K562 (cell line): ENCODE results near the gene FRMD5. TPM values are rescaled to one million over a fixed set of nuclear protein-coding genes. Genes with fewer than 3 reads are reported as not detected.
A peak's percentile ranks its signal among the peaks of the same experiment; 100 is the strongest.

Source experiments
- ATAC-seq: fragments of 200-7000 bp; cut with Tn5 transposase; 3 replicates; pipeline ENCODE4 v1.9.1; 2020; ENCODE audit warnings: moderate library complexity
- BruUV-seq: library from RNA; stranded (reverse); fragments of 400-500 nt; replicated peaks from 2 replicates; lab custom pipeline; 2021; lab: Mats Ljungman, UMichigan
- CTCF ChIA-PET: fragments of 300-600 bp; formaldehyde crosslinking; extraction: SDS; loops from one replicate; lab custom pipeline; 2021; ENCODE audit warnings: low intra/inter-chr PET ratio; lab: Yijun Ruan, JAX
- POLR2A ChIA-PET: fragments of 300-600, 350-650 bp; sonication (Branson Sonifier 250); formaldehyde crosslinking; extraction: SDS; loops from one replicate; lab custom pipeline; 2021; ENCODE audit warnings: antibody characterized with exemption, inconsistent platforms; lab: Yijun Ruan, JAX
- DNase-seq, 4 experiments: peaks; one replicate each; pipeline versions ENCODE4 v3.0.0 to v3.0.0-alpha.2; 2011 to 2018; ENCODE audit warnings: low spot score in 3 of 4, mixed read lengths in 3 of 4; ENCODE audit errors: extremely low read depth in 1 of 4
- FAIRE-seq: peaks from 2 replicates; lab custom pipeline; 2011; peaks lifted over from hg19 to GRCh38; lab: Jason Lieb, UNC
- H2AFZ ChIP-seq: 2 replicates; pipeline ENCODE4 v1.6.0; 2011; ENCODE audit warnings: low read depth, low read length, control low read depth, inconsistent platforms
- H3K27ac ChIP-seq: fragments of 200-600 bp; 3 replicates; pipeline ENCODE4 v1.8.0; 2011; ENCODE audit warnings: low read depth, mild to moderate bottlenecking, control low read depth, inconsistent platforms, low read length, moderate library complexity, mixed read lengths; ENCODE audit errors: extremely low read depth
- H3K27me3 ChIP-seq, 2 experiments: fragments of 300-600 bp in 1 of 2; 2 replicates in 1 of 2; 3 replicates in 1 of 2; pipeline versions ENCODE4 v1.6.0 to v1.8.0; 2011; ENCODE audit warnings: inconsistent platforms in 2 of 2, low read length in 2 of 2, mild to moderate bottlenecking in 1 of 2, mixed read lengths in 1 of 2, moderate library complexity in 1 of 2; ENCODE audit not compliant: control insufficient read depth in 2 of 2, insufficient read depth in 2 of 2
- H3K36me3 ChIP-seq: fragments of 300-600 bp; 3 replicates; pipeline ENCODE4 v1.8.0; 2011; ENCODE audit warnings: mild to moderate bottlenecking, low read length, inconsistent platforms; ENCODE audit not compliant: control insufficient read depth, insufficient read depth
- H3K4me1 ChIP-seq, 2 experiments: fragments of 200-600 bp in 1 of 2; replicated peaks in 1 of 2; 2 replicates in 1 of 2; 3 replicates in 1 of 2; pipeline versions ENCODE4 v1.5.1 to v1.8.0; 2011; ENCODE audit warnings: inconsistent platforms in 2 of 2, low read length in 2 of 2, mild to moderate bottlenecking in 1 of 2, mixed read lengths in 1 of 2, moderate library complexity in 1 of 2; ENCODE audit not compliant: control insufficient read depth in 2 of 2, insufficient read depth in 2 of 2
- H3K4me2 ChIP-seq: 2 replicates; pipeline ENCODE4 v1.6.1; 2011; ENCODE audit warnings: low read length, control low read depth, inconsistent platforms, mixed read lengths; ENCODE audit not compliant: insufficient read depth
- H3K4me3 ChIP-seq: fragments of 200-600 bp; sonication (generic), shearing (Covaris generic); 2 replicates; pipeline ENCODE4 v1.5.1; 2016; ENCODE audit warnings: control low read depth, inconsistent platforms
- H3K79me2 ChIP-seq: fragments of 200-600 bp; 3 replicates; pipeline ENCODE4 v1.8.0; 2011; ENCODE audit warnings: low read length, inconsistent platforms; ENCODE audit not compliant: control insufficient read depth, insufficient read depth
- H3K9ac ChIP-seq, 2 experiments: 2 replicates each; pipeline versions ENCODE4 v1.6.0 to v1.6.1; 2011; ENCODE audit warnings: low read depth in 2 of 2, low read length in 2 of 2, control low read depth in 1 of 2, inconsistent platforms in 1 of 2, mild to moderate bottlenecking in 1 of 2, mixed read lengths in 1 of 2; ENCODE audit not compliant: insufficient read depth in 1 of 2
- H3K9me1 ChIP-seq: one replicate; pipeline ENCODE4 v1.6.0; 2011; ENCODE audit warnings: inconsistent platforms, mild to moderate bottlenecking, low read length, moderate library complexity; ENCODE audit not compliant: control insufficient read depth, insufficient read depth
- H3K9me3 ChIP-seq: replicated peaks from 2 replicates; pipeline ENCODE4 v1.5.1; 2011; ENCODE audit warnings: low read depth, low read length, inconsistent platforms; ENCODE audit not compliant: control insufficient read depth, insufficient read depth
- H4K20me1 ChIP-seq: replicated peaks from 2 replicates; pipeline ENCODE4 v1.6.1; 2011; ENCODE audit warnings: low read length, inconsistent platforms, mixed read lengths; ENCODE audit not compliant: control insufficient read depth, insufficient read depth
- CREM ChIP-seq: IDR thresholded peaks from 2 replicates; pipeline ENCODE4 v1.6.1; 2014; ENCODE audit warnings: antibody characterized with exemption, low read depth
- NFRKB ChIP-seq: fragments of 450-650 bp; IDR thresholded peaks from 2 replicates; pipeline ENCODE4 v1.6.1; 2016; ENCODE audit warnings: low read depth
- RBFOX2 ChIP-seq: fragments of 200-400 bp; formaldehyde crosslinking; IDR thresholded peaks from 2 replicates; pipeline ENCODE4 v1.6.1; 2017; ENCODE audit warnings: low read depth, mild to moderate bottlenecking, low read length, moderate library complexity
- SMAD1 ChIP-seq: fragments of 150-350 bp; IDR thresholded peaks from 2 replicates; pipeline ENCODE4 v1.6.1; 2014; ENCODE audit warnings: low read length, low read depth; ENCODE audit not compliant: partially characterized antibody
- SP2 ChIP-seq: IDR thresholded peaks from 2 replicates; pipeline ENCODE4 v1.6.1; 2011; ENCODE audit warnings: mild to moderate bottlenecking, low read depth, low read length, moderate library complexity; ENCODE audit not compliant: poor library complexity, severe bottlenecking; ENCODE audit errors: extremely low read depth
- ZNF143 ChIP-seq: sonication (generic); formaldehyde crosslinking; IDR thresholded peaks from 2 replicates; pipeline ENCODE4 v1.9.0; 2022; ENCODE audit warnings: mild to moderate bottlenecking, missing genetic modification reagents
- WGBS: fragments of 100-300 bp; shearing (Covaris generic); methylation state at CpG from one replicate; pipeline ENCODE4 v1.1.6; 2016; ENCODE audit warnings: low coverage, mixed read lengths; ENCODE audit not compliant: insufficient coverage; ENCODE audit errors: missing lambda C conversion rate; 5-methylcytosine and 5-hydroxymethylcytosine counted together
- in situ Hi-C: fragments of 300-500 bp; cut with MboI; formaldehyde crosslinking; loops from 4 replicates; pipeline ENCODE4 v1.15.0; 2018; ENCODE audit warnings: inconsistent platforms, mixed read lengths
- intact Hi-C: fragments of 100-400 bp; cut with micrococcal nuclease; formaldehyde crosslinking; loops from 2 replicates; pipeline ENCODE4 v1.14.2; 2022
- polyA plus RNA-seq, 8 experiments: library from polyadenylated mRNA; depleted of rRNA in 4 of 8; stranded (reverse) in 5 of 8; unstranded in 3 of 8; fragments of >200 nt; fragmentation: Nextera tagmentation in 2 of 8; fragmentation: Illumina TruSeq in 1 of 8; extraction: Ambion mirVana in 2 of 8; extraction: Trizol in 1 of 8; gene quantifications; 2 replicates each; pipeline versions ENCODE4 v1.2.1 to v1.2.3, GENCODE V29; 2011 to 2014; ENCODE audit warnings: inconsistent platforms in 1 of 8, missing spikeins in 1 of 8
- total RNA-seq, 7 experiments: library from RNA; depleted of rRNA in 6 of 7; stranded (reverse); fragments of >200 nt in 6 of 7; fragmentation: Illumina TruSeq in 2 of 7; extraction: Trizol in 2 of 7; gene quantifications; 2 replicates each; pipeline versions ENCODE4 v1.2.1 to v1.2.3, GENCODE V29; 2011 to 2021; ENCODE audit warnings: low replicate concordance in 1 of 7
- TF ChIP-seq, protein P1 (sequence below), 3 experiments: fragments of 200-800 bp in 1 of 3; fragments of 250-450 bp in 1 of 3; fragments of 450-650 bp in 1 of 3; sonication (Bioruptor Pico) in 1 of 3; sonication (Bioruptor generic) in 1 of 3; formaldehyde crosslinking in 1 of 3; IDR thresholded peaks; 2 replicates each; pipeline versions ENCODE4 v1.6.1 to v1.8.0; 2016 to 2022; ENCODE audit warnings: mild to moderate bottlenecking in 2 of 3, missing genetic modification characterization in 2 of 3, missing compliant biosample characterization in 1 of 3, moderate library complexity in 1 of 3
- TF ChIP-seq, protein P2 (sequence below): sonication (generic); formaldehyde crosslinking; IDR thresholded peaks from 2 replicates; pipeline ENCODE4 v1.8.1; 2023; ENCODE audit warnings: mild to moderate bottlenecking, missing genetic modification reagents
- TF ChIP-seq, protein P3 (sequence below), 3 experiments: IDR thresholded peaks in 2 of 3; conservative IDR thresholded peaks in 1 of 3; 2 replicates each; pipeline ENCODE4 v1.5.1; 2011 to 2012; ENCODE audit warnings: low read length in 3 of 3, mild to moderate bottlenecking in 3 of 3, control low read depth in 2 of 3, improper control_type of control experiment in 1 of 3, inconsistent platforms in 1 of 3, low read depth in 1 of 3, mixed read lengths in 1 of 3, moderate library complexity in 1 of 3; ENCODE audit not compliant: insufficient read depth in 2 of 3
- TF ChIP-seq, protein P4 (sequence below): fragments of 450-650 bp; IDR thresholded peaks from 2 replicates; pipeline ENCODE4 v1.7.1; 2018; ENCODE audit warnings: mild to moderate bottlenecking, low read depth; ENCODE audit not compliant: partially characterized antibody

Gene FRMD5
- total and polyA plus RNA-seq, 9 of the 15 experiments (the other 6 are each of a cell fraction or from before 2014, with no cell fraction given): 0.13 to 0.38 TPM; not detected in 7

- Histone ChIP-seq H3K79me2 (no peaks in the 10 kb centered on the region), H3K9me1 (no peaks in the 10 kb centered on the region), H3K27ac (no peak overlapping the region), H3K36me3 (peaks cover 46% of the 10 kb centered on the region), H2AFZ (no peak overlapping the region), H3K27me3 (no peaks in the 10 kb centered on the region), H4K20me1 (no peaks in the 10 kb centered on the region; the same call in 1 of the 2 replicates), H3K4me3 (no peak overlapping the region), H3K9ac (no peak overlapping the region), H3K4me1 (no peaks in the 10 kb centered on the region), H3K4me2 (no peak overlapping the region), H3K9me3 (no peaks in the 10 kb centered on the region)
- POLR2A ChIA-PET: interaction anchor here (0.7 to 2.0 kb wide), 3 partner anchors 9 to 21 kb away, joined by 3 to 8 read pairs (median 4); no protein-coding TSS in a partner anchor
- ATAC-seq (peak; percentile 81), DNase-seq (peak in 3 of 4 experiments; percentile 34 to 55 (median 41)), FAIRE-seq (peak; percentile 49)
- no TSS peak for BruUV-seq
- TF ChIP-seq, protein P1, sequence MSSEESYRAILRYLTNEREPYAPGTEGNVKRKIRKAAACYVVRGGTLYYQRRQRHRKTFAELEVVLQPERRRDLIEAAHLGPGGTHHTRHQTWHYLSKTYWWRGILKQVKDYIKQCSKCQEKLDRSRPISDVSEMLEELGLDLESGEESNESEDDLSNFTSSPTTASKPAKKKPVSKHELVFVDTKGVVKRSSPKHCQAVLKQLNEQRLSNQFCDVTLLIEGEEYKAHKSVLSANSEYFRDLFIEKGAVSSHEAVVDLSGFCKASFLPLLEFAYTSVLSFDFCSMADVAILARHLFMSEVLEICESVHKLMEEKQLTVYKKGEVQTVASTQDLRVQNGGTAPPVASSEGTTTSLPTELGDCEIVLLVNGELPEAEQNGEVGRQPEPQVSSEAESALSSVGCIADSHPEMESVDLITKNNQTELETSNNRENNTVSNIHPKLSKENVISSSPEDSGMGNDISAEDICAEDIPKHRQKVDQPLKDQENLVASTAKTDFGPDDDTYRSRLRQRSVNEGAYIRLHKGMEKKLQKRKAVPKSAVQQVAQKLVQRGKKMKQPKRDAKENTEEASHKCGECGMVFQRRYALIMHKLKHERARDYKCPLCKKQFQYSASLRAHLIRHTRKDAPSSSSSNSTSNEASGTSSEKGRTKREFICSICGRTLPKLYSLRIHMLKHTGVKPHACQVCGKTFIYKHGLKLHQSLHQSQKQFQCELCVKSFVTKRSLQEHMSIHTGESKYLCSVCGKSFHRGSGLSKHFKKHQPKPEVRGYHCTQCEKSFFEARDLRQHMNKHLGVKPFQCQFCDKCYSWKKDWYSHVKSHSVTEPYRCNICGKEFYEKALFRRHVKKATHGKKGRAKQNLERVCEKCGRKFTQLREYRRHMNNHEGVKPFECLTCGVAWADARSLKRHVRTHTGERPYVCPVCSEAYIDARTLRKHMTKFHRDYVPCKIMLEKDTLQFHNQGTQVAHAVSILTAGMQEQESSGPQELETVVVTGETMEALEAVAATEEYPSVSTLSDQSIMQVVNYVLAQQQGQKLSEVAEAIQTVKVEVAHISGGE (CRISPR knock-in tag; IDR thresholded peaks at IDR 0.05): no peak
- no peak for TF ChIP-seq CREM
- no peak for TF ChIP-seq SP2
- TF ChIP-seq, protein P2, sequence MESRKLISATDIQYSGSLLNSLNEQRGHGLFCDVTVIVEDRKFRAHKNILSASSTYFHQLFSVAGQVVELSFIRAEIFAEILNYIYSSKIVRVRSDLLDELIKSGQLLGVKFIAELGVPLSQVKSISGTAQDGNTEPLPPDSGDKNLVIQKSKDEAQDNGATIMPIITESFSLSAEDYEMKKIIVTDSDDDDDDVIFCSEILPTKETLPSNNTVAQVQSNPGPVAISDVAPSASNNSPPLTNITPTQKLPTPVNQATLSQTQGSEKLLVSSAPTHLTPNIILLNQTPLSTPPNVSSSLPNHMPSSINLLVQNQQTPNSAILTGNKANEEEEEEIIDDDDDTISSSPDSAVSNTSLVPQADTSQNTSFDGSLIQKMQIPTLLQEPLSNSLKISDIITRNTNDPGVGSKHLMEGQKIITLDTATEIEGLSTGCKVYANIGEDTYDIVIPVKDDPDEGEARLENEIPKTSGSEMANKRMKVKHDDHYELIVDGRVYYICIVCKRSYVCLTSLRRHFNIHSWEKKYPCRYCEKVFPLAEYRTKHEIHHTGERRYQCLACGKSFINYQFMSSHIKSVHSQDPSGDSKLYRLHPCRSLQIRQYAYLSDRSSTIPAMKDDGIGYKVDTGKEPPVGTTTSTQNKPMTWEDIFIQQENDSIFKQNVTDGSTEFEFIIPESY: peak; percentile 83
- TF ChIP-seq, protein P3, sequence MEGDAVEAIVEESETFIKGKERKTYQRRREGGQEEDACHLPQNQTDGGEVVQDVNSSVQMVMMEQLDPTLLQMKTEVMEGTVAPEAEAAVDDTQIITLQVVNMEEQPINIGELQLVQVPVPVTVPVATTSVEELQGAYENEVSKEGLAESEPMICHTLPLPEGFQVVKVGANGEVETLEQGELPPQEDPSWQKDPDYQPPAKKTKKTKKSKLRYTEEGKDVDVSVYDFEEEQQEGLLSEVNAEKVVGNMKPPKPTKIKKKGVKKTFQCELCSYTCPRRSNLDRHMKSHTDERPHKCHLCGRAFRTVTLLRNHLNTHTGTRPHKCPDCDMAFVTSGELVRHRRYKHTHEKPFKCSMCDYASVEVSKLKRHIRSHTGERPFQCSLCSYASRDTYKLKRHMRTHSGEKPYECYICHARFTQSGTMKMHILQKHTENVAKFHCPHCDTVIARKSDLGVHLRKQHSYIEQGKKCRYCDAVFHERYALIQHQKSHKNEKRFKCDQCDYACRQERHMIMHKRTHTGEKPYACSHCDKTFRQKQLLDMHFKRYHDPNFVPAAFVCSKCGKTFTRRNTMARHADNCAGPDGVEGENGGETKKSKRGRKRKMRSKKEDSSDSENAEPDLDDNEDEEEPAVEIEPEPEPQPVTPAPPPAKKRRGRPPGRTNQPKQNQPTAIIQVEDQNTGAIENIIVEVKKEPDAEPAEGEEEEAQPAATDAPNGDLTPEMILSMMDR (IDR thresholded peaks at IDR 0.05 in 2 of 3, conservative IDR thresholded peaks at IDR 0.05 in 1 of 3; ENCODE audit: insufficient read depth in 2 of 3, low read depth in 1 of 3, low read length in 3 of 3): peak; percentile 62 to 71 (median 69)
- TF ChIP-seq, protein P4, sequence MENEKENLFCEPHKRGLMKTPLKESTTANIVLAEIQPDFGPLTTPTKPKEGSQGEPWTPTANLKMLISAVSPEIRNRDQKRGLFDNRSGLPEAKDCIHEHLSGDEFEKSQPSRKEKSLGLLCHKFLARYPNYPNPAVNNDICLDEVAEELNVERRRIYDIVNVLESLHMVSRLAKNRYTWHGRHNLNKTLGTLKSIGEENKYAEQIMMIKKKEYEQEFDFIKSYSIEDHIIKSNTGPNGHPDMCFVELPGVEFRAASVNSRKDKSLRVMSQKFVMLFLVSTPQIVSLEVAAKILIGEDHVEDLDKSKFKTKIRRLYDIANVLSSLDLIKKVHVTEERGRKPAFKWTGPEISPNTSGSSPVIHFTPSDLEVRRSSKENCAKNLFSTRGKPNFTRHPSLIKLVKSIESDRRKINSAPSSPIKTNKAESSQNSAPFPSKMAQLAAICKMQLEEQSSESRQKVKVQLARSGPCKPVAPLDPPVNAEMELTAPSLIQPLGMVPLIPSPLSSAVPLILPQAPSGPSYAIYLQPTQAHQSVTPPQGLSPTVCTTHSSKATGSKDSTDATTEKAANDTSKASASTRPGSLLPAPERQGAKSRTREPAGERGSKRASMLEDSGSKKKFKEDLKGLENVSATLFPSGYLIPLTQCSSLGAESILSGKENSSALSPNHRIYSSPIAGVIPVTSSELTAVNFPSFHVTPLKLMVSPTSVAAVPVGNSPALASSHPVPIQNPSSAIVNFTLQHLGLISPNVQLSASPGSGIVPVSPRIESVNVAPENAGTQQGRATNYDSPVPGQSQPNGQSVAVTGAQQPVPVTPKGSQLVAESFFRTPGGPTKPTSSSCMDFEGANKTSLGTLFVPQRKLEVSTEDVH: no peak
- TF ChIP-seq NFRKB: no peak
- no peak for TF ChIP-seq ZNF143 (CRISPR knock-in tag)
- no peak for TF ChIP-seq SMAD1
- TF ChIP-seq RBFOX2: no peak
- in situ Hi-C loops: no loop called here
- CTCF ChIA-PET: interaction anchor here (1.1 kb wide), 1 partner anchor 183 kb away, joined by 4 read pairs; no protein-coding TSS in a partner anchor
- intact Hi-C loops: no loop called here
- WGBS: 79% methylated on average over 7 of the region's 7 CpGs
These were observed 313.1 kb downstream of the FRMD5 start for GRCh38 chr15:43881944-43882343.
